Ovary (tissue), 3 donors: ENCODE results near the gene HDDC2.

Source experiments
- EP300 ChIP-seq: sonication (generic); formaldehyde crosslinking; IDR thresholded peaks from one replicate; pipeline ENCODE4 v1.6.1; 2017; ENCODE audit warnings: antibody characterized with exemption
- TF ChIP-seq, protein P1 (sequence below), 3 donors: fragments of 450-650 bp in 2 of 3; fragments of 200-600 bp in 1 of 3; IDR thresholded peaks; one replicate each; pipeline versions ENCODE4 v1.5.1 to v1.8.0; 2016 to 2022; ENCODE audit warnings: antibody characterized with exemption in 3 of 3, mild to moderate bottlenecking in 1 of 3
- donor health status: DM: no; HTN: no; CAD: no.

DNA sequence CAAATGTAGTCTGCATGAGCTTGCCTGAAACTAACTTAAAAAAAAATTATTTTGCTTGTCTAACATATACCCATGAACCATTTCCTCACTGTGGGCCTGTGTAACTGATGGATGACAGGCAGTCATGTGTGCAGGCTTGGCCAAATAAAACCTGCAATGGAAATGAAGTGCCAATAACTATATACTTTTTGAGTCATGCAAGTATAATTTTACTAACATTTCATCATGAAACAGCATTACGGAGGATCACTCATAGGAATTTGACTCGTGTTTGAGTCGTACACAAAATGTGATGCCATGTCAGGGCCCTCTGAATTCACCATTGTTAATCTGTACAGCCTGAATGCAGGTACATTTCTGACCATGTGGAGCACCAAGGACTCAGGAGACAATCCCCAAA, 46.6 kb downstream of the HDDC2 start:
- TF ChIP-seq, protein P1, sequence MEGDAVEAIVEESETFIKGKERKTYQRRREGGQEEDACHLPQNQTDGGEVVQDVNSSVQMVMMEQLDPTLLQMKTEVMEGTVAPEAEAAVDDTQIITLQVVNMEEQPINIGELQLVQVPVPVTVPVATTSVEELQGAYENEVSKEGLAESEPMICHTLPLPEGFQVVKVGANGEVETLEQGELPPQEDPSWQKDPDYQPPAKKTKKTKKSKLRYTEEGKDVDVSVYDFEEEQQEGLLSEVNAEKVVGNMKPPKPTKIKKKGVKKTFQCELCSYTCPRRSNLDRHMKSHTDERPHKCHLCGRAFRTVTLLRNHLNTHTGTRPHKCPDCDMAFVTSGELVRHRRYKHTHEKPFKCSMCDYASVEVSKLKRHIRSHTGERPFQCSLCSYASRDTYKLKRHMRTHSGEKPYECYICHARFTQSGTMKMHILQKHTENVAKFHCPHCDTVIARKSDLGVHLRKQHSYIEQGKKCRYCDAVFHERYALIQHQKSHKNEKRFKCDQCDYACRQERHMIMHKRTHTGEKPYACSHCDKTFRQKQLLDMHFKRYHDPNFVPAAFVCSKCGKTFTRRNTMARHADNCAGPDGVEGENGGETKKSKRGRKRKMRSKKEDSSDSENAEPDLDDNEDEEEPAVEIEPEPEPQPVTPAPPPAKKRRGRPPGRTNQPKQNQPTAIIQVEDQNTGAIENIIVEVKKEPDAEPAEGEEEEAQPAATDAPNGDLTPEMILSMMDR (IDR thresholded peaks at IDR 0.05) = no peak
- TF ChIP-seq EP300 = no peak
